GM12872 (cell line): Measurements from ENCODE around the gene RAB11FIP5.

Source experiments
- TF ChIP-seq, protein P1 (sequence below): IDR thresholded peaks from 3 replicates; pipeline ENCODE4 v1.5.1; 2011; ENCODE audit warnings: low read depth, mild to moderate bottlenecking, low read length, moderate library complexity; ENCODE audit not compliant: insufficient read depth

The RAB11FIP5 gene

DNA sequence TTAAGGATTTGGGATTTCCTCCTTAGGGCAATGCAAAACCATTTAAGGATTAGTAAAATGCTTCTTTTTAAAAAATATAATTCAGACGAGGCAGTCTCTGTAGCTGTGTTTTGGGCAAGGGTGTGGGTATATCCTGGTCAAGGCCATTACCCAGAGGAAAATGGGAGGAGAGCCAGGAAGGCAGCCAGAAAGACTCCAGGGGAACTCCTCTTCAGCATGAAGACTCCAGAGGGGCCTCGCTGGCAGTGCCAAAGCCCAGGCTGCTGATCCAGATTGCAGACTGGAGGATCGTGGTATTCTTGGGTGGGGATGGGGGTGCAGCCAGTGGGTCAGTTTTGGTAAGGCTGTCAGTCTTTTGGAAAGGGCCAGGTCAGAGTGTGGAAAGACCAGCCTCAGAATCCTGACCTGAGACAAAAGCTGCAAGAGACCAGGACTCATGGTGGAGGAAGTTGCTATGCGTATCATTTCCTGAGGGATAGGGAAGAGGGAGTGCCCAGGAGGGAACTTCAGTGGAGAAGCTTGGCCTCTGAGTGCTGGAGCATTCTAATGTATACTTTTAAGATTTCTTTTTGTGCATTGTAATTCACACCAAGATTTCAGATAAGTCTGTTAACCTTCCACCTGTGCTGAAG lies 20.9 kb upstream of the RAB11FIP5 start:
- TF ChIP-seq, protein P1, sequence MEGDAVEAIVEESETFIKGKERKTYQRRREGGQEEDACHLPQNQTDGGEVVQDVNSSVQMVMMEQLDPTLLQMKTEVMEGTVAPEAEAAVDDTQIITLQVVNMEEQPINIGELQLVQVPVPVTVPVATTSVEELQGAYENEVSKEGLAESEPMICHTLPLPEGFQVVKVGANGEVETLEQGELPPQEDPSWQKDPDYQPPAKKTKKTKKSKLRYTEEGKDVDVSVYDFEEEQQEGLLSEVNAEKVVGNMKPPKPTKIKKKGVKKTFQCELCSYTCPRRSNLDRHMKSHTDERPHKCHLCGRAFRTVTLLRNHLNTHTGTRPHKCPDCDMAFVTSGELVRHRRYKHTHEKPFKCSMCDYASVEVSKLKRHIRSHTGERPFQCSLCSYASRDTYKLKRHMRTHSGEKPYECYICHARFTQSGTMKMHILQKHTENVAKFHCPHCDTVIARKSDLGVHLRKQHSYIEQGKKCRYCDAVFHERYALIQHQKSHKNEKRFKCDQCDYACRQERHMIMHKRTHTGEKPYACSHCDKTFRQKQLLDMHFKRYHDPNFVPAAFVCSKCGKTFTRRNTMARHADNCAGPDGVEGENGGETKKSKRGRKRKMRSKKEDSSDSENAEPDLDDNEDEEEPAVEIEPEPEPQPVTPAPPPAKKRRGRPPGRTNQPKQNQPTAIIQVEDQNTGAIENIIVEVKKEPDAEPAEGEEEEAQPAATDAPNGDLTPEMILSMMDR, result no peak

DNA sequence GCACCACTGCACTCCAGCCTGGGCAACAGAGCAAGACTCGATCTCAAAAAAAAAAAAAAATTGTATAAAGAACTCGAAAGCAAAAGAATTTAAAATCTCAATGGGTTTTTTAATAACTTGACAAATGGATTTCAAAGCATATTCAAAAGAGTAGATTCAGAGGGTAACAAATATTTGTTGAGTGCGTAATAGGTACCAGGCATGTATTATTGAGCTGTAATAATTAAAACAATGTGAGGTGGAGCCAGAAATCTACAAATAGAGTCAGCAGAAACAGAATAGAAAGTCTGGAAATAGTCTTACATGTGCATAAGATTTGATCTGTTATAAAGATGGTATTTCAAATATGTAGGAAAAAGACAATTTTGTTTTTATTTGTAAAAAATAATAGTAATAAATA lies 19.1 kb upstream of the RAB11FIP5 start:
- TF ChIP-seq, protein P1, result no peak

DNA sequence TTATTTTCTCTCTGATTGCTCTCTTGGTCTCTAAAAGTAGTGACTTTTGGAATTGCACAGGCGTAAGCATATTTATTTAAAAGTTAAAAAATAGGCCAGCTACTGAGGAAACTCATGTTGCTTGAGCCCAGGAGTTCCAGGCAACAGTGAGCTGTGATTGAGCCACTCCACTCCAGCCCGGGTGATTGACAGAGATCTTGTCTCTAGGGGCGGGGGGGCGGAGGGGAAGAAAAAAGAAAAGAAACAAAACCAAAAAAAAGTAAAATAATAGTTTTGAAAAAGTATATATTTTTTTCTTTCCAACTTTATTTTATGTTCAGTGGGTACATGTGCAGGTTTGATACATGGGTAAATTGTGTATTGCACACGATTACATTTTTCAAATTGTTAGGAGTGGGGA lies 18.0 kb upstream of the RAB11FIP5 start:
- TF ChIP-seq, protein P1, result no peak

DNA sequence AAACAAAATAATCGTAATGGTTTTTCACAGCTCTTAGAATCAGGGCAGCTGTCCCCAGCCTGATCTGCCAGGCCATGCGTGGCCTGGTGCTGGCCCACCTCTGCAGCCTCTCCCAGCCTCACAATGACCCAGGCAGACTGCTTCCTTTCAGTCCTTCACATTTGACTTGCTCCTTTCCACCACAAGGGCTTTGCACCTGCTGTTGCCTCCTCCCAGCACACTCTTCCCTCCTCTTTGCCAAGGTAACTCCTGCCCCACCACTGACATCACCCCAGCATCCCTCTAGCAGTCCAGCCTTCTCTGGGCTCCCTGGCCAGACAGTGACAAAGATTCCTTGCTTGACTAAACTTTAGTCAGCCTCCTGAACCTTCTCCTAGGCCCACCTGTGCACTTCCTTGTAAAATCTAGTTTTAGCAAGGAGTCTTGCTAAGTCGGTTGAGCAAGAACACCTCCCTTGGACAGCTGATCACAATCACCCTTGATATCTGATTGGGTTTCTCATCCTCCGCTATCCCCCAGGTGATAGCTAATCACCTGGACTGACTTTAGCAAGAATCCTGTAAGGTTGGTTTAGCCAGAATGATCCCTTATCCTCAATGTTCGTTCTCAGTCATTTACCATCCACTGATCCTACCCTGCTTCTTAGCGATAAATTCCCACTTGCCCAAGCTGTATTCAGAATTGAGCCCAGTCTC lies 16.2 kb upstream of the RAB11FIP5 start:
- TF ChIP-seq, protein P1, result no peak

DNA sequence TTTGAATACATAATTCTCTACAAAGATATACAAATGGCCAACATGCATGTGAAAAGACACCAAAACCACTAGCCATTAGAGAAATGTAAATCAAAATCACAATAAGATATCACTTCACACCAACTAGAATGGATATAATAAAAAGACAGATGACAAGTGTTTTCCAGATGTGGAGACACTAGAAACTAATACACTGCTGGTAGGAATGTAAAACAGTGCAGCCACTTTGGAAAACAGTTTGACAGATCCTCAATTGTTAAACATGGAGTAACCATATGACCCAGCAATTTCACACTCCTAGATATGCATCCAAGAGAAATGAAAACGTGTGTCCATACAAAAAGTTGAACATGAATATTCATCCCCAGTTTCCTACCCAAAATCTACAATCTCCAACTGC lies 9.8 kb upstream of the RAB11FIP5 start:
- TF ChIP-seq, protein P1, result no peak

DNA sequence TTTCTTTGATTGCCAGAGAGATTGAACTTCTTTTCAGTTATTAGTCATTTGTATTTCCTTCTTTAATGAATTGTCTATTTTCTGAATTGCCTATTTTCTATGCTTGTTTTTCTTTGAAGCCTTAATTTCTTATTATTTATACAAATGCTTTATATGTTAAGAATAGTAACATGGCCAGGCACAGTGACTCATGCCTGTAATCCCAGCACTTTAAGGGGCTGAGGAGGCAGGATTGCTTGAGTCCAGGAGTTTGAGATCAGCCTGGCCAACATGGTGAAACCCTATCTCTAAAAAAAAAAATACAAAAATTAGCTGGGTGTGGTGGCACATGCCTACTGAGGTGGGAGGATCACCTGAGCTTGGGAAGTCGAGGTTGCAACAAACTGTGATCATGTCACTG lies 4.7 kb upstream of the RAB11FIP5 start:
- TF ChIP-seq, protein P1, result no peak

DNA sequence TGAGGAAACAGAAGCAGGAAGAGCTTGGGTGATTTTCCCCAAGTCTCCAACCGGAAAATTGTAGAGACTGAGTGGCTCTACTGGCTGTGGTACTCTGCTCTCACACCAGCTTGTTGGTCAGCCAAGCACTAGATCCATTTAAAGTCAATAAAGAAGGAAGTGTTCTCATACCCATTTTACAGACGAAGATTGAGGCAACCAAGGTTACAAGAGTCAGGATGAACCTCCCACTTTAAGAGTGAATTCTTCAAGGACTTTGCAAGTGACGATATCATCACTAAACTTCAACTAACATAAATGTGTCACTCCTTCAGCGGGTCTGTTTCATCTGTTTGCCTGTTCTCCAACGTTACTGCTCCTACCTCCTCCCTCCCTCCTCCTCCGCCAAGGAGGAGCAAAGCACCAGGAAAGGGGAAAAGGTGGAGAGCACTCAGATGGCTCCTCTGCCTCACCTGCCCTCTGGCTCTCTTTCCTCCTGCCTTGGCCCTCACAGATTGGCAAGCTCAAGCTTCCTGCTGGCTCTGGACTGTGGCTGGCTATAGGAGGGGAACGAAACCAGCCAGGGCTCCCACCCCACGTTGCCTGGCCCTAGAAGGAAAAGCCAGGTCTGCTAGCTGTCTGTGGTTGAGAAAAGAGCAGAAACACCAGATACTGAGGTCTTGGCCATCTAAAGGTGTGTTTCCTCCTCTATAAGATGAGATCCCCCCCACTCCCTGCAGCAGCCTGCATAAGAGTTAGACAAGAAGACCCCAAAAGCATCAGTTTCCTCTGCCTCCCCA lies 3.6 kb upstream of the RAB11FIP5 start:
- TF ChIP-seq, protein P1, result no peak
